PC-3 (cell line): ENCODE results near the gene CFAP58. TPM values are rescaled to one million over a fixed set of nuclear protein-coding genes. Genes with fewer than 3 reads are reported as not detected.

Source experiments
- ATAC-seq: fragments of 200-7000 bp; cut with Tn5 transposase; 2 replicates; pipeline ENCODE4 v1.9.1; 2020; ENCODE audit warnings: mild to moderate bottlenecking, moderate library complexity
- BruUV-seq: library from RNA; stranded (reverse); fragments of 400-500 nt; replicated peaks from 2 replicates; lab custom pipeline; 2021; lab: Mats Ljungman, UMichigan
- CTCF ChIA-PET: fragments of 300-600 bp; sonication (Branson Sonifier 250); formaldehyde crosslinking; loops from one replicate; lab custom pipeline; 2022; ENCODE audit warnings: antibody characterized with exemption; lab: Charles Lee
- POLR2A ChIA-PET: fragments of 300-600 bp; sonication (Branson Sonifier 250); formaldehyde crosslinking; loops from one replicate; lab custom pipeline; 2022; ENCODE audit warnings: antibody characterized with exemption; ENCODE audit not compliant: unreplicated experiment; lab: Charles Lee
- DNase-seq: peaks from one replicate; pipeline ENCODE4 v3.0.0-alpha.2; 2015
- H2AFZ ChIP-seq: fragments of 300-600 bp; sonication (generic); 2 replicates; pipeline ENCODE4 v1.6.0; 2016; ENCODE audit warnings: antibody characterized with exemption, low read length
- H3F3A ChIP-seq: fragments of 300-600 bp; sonication (generic); one replicate; pipeline ENCODE4 v1.6.0; 2017; ENCODE audit warnings: antibody characterized with exemption, low read length, control low read depth, mild to moderate bottlenecking; ENCODE audit not compliant: unreplicated experiment
- H3K27ac ChIP-seq: fragments of 300-600 bp; sonication (generic); 2 replicates; pipeline ENCODE4 v1.5.1; 2016; ENCODE audit warnings: mild to moderate bottlenecking, low read length
- H3K27me3 ChIP-seq: fragments of 300-600 bp; sonication (generic); 2 replicates; pipeline ENCODE4 v1.6.1; 2016; ENCODE audit warnings: low read length, mixed read lengths
- H3K36me3 ChIP-seq: fragments of 300-600 bp; sonication (generic); 2 replicates; pipeline ENCODE4 v1.6.1; 2016; ENCODE audit warnings: low read depth, mixed run types, low read length, mixed read lengths
- H3K4me1 ChIP-seq: fragments of 300-600 bp; sonication (generic); 2 replicates; pipeline ENCODE4 v1.5.1; 2016; ENCODE audit warnings: low read length; ENCODE audit not compliant: insufficient read depth
- H3K4me2 ChIP-seq: fragments of 300-600 bp; sonication (generic); 2 replicates; pipeline ENCODE4 v1.6.0; 2016; ENCODE audit warnings: low read length
- H3K4me3 ChIP-seq: fragments of 300-600 bp; sonication (generic); 2 replicates; pipeline ENCODE4 v1.5.1; 2016; ENCODE audit warnings: mild to moderate bottlenecking, low read length, mixed read lengths
- H3K79me2 ChIP-seq: fragments of 300-600 bp; sonication (generic); 2 replicates; pipeline ENCODE4 v1.6.1; 2017; ENCODE audit warnings: low read length, mixed read lengths
- H3K9ac ChIP-seq: fragments of 300-600 bp; sonication (generic); 2 replicates; pipeline ENCODE4 v1.6.0; 2016; ENCODE audit warnings: mild to moderate bottlenecking, low read length
- H3K9me2 ChIP-seq: fragments of 300-600 bp; sonication (generic); replicated peaks from 2 replicates; pipeline ENCODE4 v1.6.1; 2016; ENCODE audit warnings: mixed run types, low read length, mixed read lengths
- H3K9me3 ChIP-seq: fragments of 300-600 bp; sonication (generic); 2 replicates; pipeline ENCODE4 v1.6.1; 2016; ENCODE audit warnings: low read length, mixed read lengths
- H4K20me1 ChIP-seq: fragments of 300-600 bp; sonication (generic); 2 replicates; pipeline ENCODE4 v1.6.1; 2016; ENCODE audit warnings: low read length, mixed read lengths
- CTCF ChIP-seq: fragments of 300-600 bp; sonication (generic); conservative IDR thresholded peaks from 2 replicates; pipeline ENCODE4 v1.5.1; 2017; ENCODE audit warnings: antibody characterized with exemption, low read depth, mild to moderate bottlenecking, low read length
- EZH2 ChIP-seq: fragments of 300-600 bp; sonication (generic); IDR thresholded peaks from one replicate; pipeline ENCODE4 v1.6.1; 2017; ENCODE audit warnings: antibody characterized with exemption, mild to moderate bottlenecking, low read length; ENCODE audit not compliant: unreplicated experiment
- EZH2phosphoT487 ChIP-seq: fragments of 300-600 bp; sonication (generic); IDR thresholded peaks from 2 replicates; pipeline ENCODE4 v1.6.1; 2018; ENCODE audit warnings: mild to moderate bottlenecking, antibody characterized with exemption, low read length, borderline replicate concordance
- intact Hi-C: fragments of 100-400 bp; cut with micrococcal nuclease; formaldehyde crosslinking; loops from 2 replicates; pipeline ENCODE4 v1.9.0; 2023
- total RNA-seq: library from RNA; depleted of rRNA; stranded (reverse); fragments of >200 nt; gene quantifications from 2 replicates; pipeline ENCODE4 v1.2.3, GENCODE V29; 2014

The CFAP58 gene
- total RNA-seq, 1 experiment from 2014 or later = 0.26 TPM

- no peaks in the 10 kb centered on the region for H3K9me2 ChIP-seq
- H3K9ac ChIP-seq = no peak overlapping the region
- H3K9me3 ChIP-seq = no peaks in the 10 kb centered on the region
- no peak overlapping the region for H3K4me2 ChIP-seq
- BruUV-seq = no TSS peak
- intact Hi-C loops = no loop called here
- H4K20me1 ChIP-seq = no peaks in the 10 kb centered on the region
- H3K4me1 ChIP-seq = no peaks in the 10 kb centered on the region
- H3K27me3 ChIP-seq = peaks cover 67% of the 10 kb centered on the region
- ATAC-seq (no peak), DNase-seq (no peak)
- TF ChIP-seq CTCF (no peak), EZH2 (no peak), EZH2phosphoT487 (no peak)
- POLR2A ChIA-PET = no interaction called here
- no peak overlapping the region for H3K4me3 ChIP-seq
- no peaks in the 10 kb centered on the region for H3K79me2 ChIP-seq
- H2AFZ ChIP-seq = no peak overlapping the region
- H3F3A ChIP-seq = no peaks in the 10 kb centered on the region
- CTCF ChIA-PET = no interaction called here
- no peak overlapping the region for H3K27ac ChIP-seq
- no peaks in the 10 kb centered on the region for H3K36me3 ChIP-seq
These were observed 23.2 kb downstream of the CFAP58 start for GRCh38 chr10:104376784-104377300.

GRCh38 chr10:104380336-104380735 lies 26.7 kb downstream of the CFAP58 start:
- no peaks in the 10 kb centered on the region for H3K79me2 ChIP-seq
- ChIA-PET POLR2A (no interaction called here), CTCF (no interaction called here)
- DNase-seq (no peak), ATAC-seq (no peak)
- intact Hi-C loops = no loop called here
- H3K27me3 ChIP-seq = peaks cover 87% of the 10 kb centered on the region
- H3K4me3 ChIP-seq = no peak overlapping the region
- no peaks in the 10 kb centered on the region for H3K36me3 ChIP-seq
- no peak overlapping the region for H3K9ac ChIP-seq
- no peak overlapping the region for H2AFZ ChIP-seq
- H3F3A ChIP-seq = no peaks in the 10 kb centered on the region
- H3K27ac ChIP-seq = no peak overlapping the region
- TF ChIP-seq EZH2phosphoT487 = no peak
- no peak for TF ChIP-seq EZH2
- no peak for TF ChIP-seq CTCF
- H3K4me1 ChIP-seq = no peaks in the 10 kb centered on the region
- no peaks in the 10 kb centered on the region for H3K9me2 ChIP-seq
- no peaks in the 10 kb centered on the region for H3K9me3 ChIP-seq
- H3K4me2 ChIP-seq = no peak overlapping the region
- no peaks in the 10 kb centered on the region for H4K20me1 ChIP-seq
- BruUV-seq = no TSS peak

- ChIA-PET POLR2A (no interaction called here), CTCF (no interaction called here)
- Histone ChIP-seq H3K4me2 (no peak overlapping the region), H4K20me1 (no peaks in the 10 kb centered on the region), H2AFZ (no peak overlapping the region), H3K9me2 (no peaks in the 10 kb centered on the region), H3F3A (no peaks in the 10 kb centered on the region), H3K4me1 (peaks cover 6% of the 10 kb centered on the region; the same call in 1 of the 2 replicates), H3K9ac (no peak overlapping the region), H3K4me3 (no peak overlapping the region), H3K27ac (no peak overlapping the region), H3K27me3 (peaks cover 46% of the 10 kb centered on the region), H3K36me3 (no peaks in the 10 kb centered on the region), H3K79me2 (no peaks in the 10 kb centered on the region), H3K9me3 (no peaks in the 10 kb centered on the region)
- intact Hi-C loops = no loop called here
- DNase-seq = no peak
- ATAC-seq = no peak
- no TSS peak for BruUV-seq
- TF ChIP-seq CTCF = no peak
- TF ChIP-seq EZH2 = no peak
- no peak for TF ChIP-seq EZH2phosphoT487
These were observed 33.7 kb downstream of the CFAP58 start for GRCh38 chr10:104387130-104387888.
